HepG2 (cell line): ENCODE data around the gene GRID1. TPM values are rescaled to one million over a fixed set of nuclear protein-coding genes. Genes with fewer than 3 reads are reported as not detected.

Experiments used
- ATAC-seq: fragments of 200-7000 bp; cut with Tn5 transposase; 3 replicates; pipeline ENCODE4 v1.9.1; 2020; ENCODE audit warnings: mild to moderate bottlenecking, moderate library complexity
- BruUV-seq: library from RNA; stranded (reverse); fragments of 400-500 nt; replicated peaks from 2 replicates; lab custom pipeline; 2021; lab: Mats Ljungman, UMichigan
- CTCF ChIA-PET: fragments of 300-600 bp; formaldehyde crosslinking; extraction: SDS; loops from one replicate; lab custom pipeline; 2021; ENCODE audit warnings: low total read pairs, inconsistent platforms, low intra/inter-chr PET ratio; lab: Yijun Ruan, JAX
- POLR2A ChIA-PET: fragments of 350-600 bp; sonication (Branson Sonifier 250); formaldehyde crosslinking; loops from one replicate; lab custom pipeline; 2020; ENCODE audit warnings: antibody characterized with exemption, inconsistent platforms; lab: Yijun Ruan, JAX
- DNase-seq: peaks from one replicate; pipeline ENCODE4 v3.0.0-alpha.2; 2015; ENCODE audit warnings: low spot score
- FAIRE-seq: peaks from 3 replicates; lab custom pipeline; 2011; peaks lifted over from hg19 to GRCh38; lab: Jason Lieb, UNC
- H2AFZ ChIP-seq: one replicate; pipeline ENCODE4 v1.6.1; 2011; ENCODE audit warnings: low read length, inconsistent platforms
- H3K27ac ChIP-seq: fragments of 300-600 bp; 3 replicates; pipeline ENCODE4 v1.8.0; 2011; ENCODE audit warnings: mixed run types, mild to moderate bottlenecking, mixed read lengths, low read length, inconsistent platforms; ENCODE audit not compliant: insufficient read depth; ENCODE audit errors: extremely low read length
- H3K27me3 ChIP-seq, 2 experiments: fragments of 200-600 bp in 1 of 2; 2 replicates in 1 of 2; 3 replicates in 1 of 2; pipeline versions ENCODE4 v1.6.0 to v1.8.0; 2011; ENCODE audit warnings: low read length in 2 of 2, mild to moderate bottlenecking in 2 of 2, moderate library complexity in 2 of 2, inconsistent platforms in 1 of 2; ENCODE audit not compliant: insufficient read depth in 2 of 2, control insufficient read depth in 1 of 2
- H3K36me3 ChIP-seq, 2 experiments: fragments of 200-600 bp in 1 of 2; replicated peaks in 1 of 2; 2 replicates in 1 of 2; 3 replicates in 1 of 2; pipeline versions ENCODE4 v1.5.1 to v1.8.0; 2011; ENCODE audit warnings: low read length in 2 of 2, inconsistent platforms in 1 of 2; ENCODE audit not compliant: insufficient read depth in 2 of 2, control insufficient read depth in 1 of 2
- H3K4me1 ChIP-seq: 2 replicates; pipeline ENCODE4 v1.5.1; 2012; ENCODE audit warnings: low read length, inconsistent platforms; ENCODE audit not compliant: insufficient read depth
- H3K4me2 ChIP-seq: 2 replicates; pipeline ENCODE4 v1.6.0; 2011; ENCODE audit warnings: low read depth, low read length, inconsistent platforms
- H3K4me3 ChIP-seq, 3 experiments: fragments of 200-600 bp in 1 of 3; sonication (generic), shearing (Covaris generic) in 1 of 3; replicated peaks in 1 of 3; 2 replicates each; pipeline ENCODE4 v1.5.1; 2011 to 2016; ENCODE audit warnings: low read length in 3 of 3, inconsistent platforms in 2 of 3, low read depth in 2 of 3, mild to moderate bottlenecking in 2 of 3, control low read depth in 1 of 3, mixed read lengths in 1 of 3; ENCODE audit not compliant: insufficient read depth in 1 of 3
- H3K79me2 ChIP-seq: one replicate; pipeline ENCODE4 v1.6.1; 2011; ENCODE audit warnings: low read length, inconsistent platforms; ENCODE audit not compliant: insufficient read depth
- H3K9ac ChIP-seq: 2 replicates; pipeline ENCODE4 v1.6.0; 2011; ENCODE audit warnings: mild to moderate bottlenecking, low read depth, low read length, inconsistent platforms; ENCODE audit not compliant: insufficient read depth
- H3K9me3 ChIP-seq: 2 replicates; pipeline ENCODE4 v1.5.1; 2012; ENCODE audit warnings: mild to moderate bottlenecking, low read length
- H4K20me1 ChIP-seq: 2 replicates; pipeline ENCODE4 v1.6.0; 2011; ENCODE audit warnings: inconsistent platforms, mild to moderate bottlenecking, low read length, moderate library complexity; ENCODE audit not compliant: insufficient read depth
- AGO2 ChIP-seq: fragments of 200-400 bp; formaldehyde crosslinking; optimal IDR thresholded peaks from 2 replicates; pipeline ENCODE3; 2017; ENCODE audit warnings: mild to moderate bottlenecking, low read depth, low read length, moderate library complexity
- KLF12 ChIP-seq: sonication (generic); formaldehyde crosslinking; IDR thresholded peaks from 2 replicates; pipeline ENCODE4 v1.4.0; 2020; ENCODE audit warnings: missing genetic modification reagents, borderline replicate concordance
- MYNN ChIP-seq: sonication (generic); formaldehyde crosslinking; IDR thresholded peaks from 2 replicates; pipeline ENCODE4 v1.4.0; 2020; ENCODE audit warnings: mild to moderate bottlenecking, low read depth, missing genetic modification reagents
- NR2F1 ChIP-seq, 2 experiments: fragments of 450-650 bp in 1 of 2; formaldehyde crosslinking in 1 of 2; IDR thresholded peaks; 2 replicates each; pipeline versions ENCODE4 v1.5.0 to v1.6.1; 2016 to 2020; ENCODE audit warnings: mild to moderate bottlenecking in 1 of 2, missing compliant biosample characterization in 1 of 2, missing genetic modification reagents in 1 of 2, moderate library complexity in 1 of 2
- ZNF143 ChIP-seq: sonication (generic); formaldehyde crosslinking; IDR thresholded peaks from 2 replicates; pipeline ENCODE4 v1.4.0; 2020; ENCODE audit warnings: missing genetic modification reagents
- ZNF549 ChIP-seq: sonication (generic); formaldehyde crosslinking; IDR thresholded peaks from 2 replicates; pipeline ENCODE4 v1.5.0; 2020; ENCODE audit warnings: missing genetic modification reagents
- ZNF558 ChIP-seq: sonication (generic); formaldehyde crosslinking; IDR thresholded peaks from 2 replicates; pipeline ENCODE4 v1.9.0; 2022; ENCODE audit warnings: mild to moderate bottlenecking, missing genetic modification reagents, borderline replicate concordance
- WGBS: methylation state at CpG from one replicate; pipeline ENCODE4 v1.1.6; 2017; ENCODE audit warnings: low lambda C conversion rate; 5-methylcytosine and 5-hydroxymethylcytosine counted together
- in situ Hi-C: cut with HindIII; loops from 2 replicates; pipeline ENCODE4 v1.10.0; 2017; ENCODE audit warnings: low pct_unique_long_range_greater_than_20kb; ENCODE audit not compliant: extremely low pct_ligation_motif_present
- intact Hi-C: fragments of 100-400 bp; cut with micrococcal nuclease; formaldehyde crosslinking; loops from one replicate; pipeline ENCODE4 v1.10.0; 2022; ENCODE audit not compliant: unreplicated experiment
- polyA plus RNA-seq, 8 experiments: library from polyadenylated mRNA; depleted of rRNA in 3 of 8; stranded (reverse) in 7 of 8; unstranded in 1 of 8; fragments of >200 nt; fragmentation: Illumina TruSeq in 4 of 8; extraction: Trizol in 4 of 8; gene quantifications; 2 replicates each; pipeline versions ENCODE4 v1.2.1 to v1.2.3, GENCODE V29; 2011 to 2016; ENCODE audit warnings: low read depth in 4 of 8, missing spikeins in 1 of 8, mixed read lengths in 1 of 8; ENCODE audit not compliant: insufficient read depth in 1 of 8
- total RNA-seq, 5 experiments: library from RNA; depleted of rRNA; stranded (reverse); fragments of >200 nt; fragmentation: Illumina TruSeq; extraction: Trizol; gene quantifications; 2 replicates each; pipeline ENCODE4 v1.2.3, GENCODE V29; 2016; ENCODE audit warnings: low read depth in 1 of 5

GRID1 gene
- total and polyA plus RNA-seq, 2 of the 13 experiments (the other 11 are each of a cell fraction or from before 2014, with no cell fraction given): 0.05 TPM; not detected in 1

DNA sequence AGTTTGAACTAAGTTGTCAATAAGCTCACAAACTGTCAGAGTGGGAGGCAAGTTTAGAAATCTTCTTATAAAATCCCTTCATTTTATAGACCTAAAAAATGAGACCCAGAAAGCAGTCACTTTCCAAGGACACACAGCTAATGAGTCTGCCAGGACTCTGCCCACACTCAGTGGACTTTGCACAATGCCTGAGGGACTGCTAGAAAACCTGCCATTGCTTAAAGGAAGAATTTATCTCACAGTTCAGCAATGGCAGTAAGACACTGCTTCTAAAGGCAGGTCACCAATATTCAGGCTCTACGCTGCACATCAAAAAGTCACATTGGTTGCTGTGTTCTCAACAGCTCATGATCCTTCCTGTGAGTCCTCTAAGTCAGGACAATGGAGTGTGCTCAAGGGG, 698.1 kb downstream of the GRID1 start:
- H3K4me2 ChIP-seq: no peak overlapping the region
- no peak overlapping the region for H2AFZ ChIP-seq
- H3K9me3 ChIP-seq: no peaks in the 10 kb centered on the region
- H3K27me3 ChIP-seq: no peaks in the 10 kb centered on the region
- ChIA-PET POLR2A (no interaction called here), CTCF (no interaction called here)
- DNase-seq (no peak), FAIRE-seq (no peak), ATAC-seq (no peak)
- TF ChIP-seq ZNF549 (CRISPR knock-in tag): no peak
- no peak for TF ChIP-seq AGO2
- TF ChIP-seq KLF12 (CRISPR knock-in tag): no peak
- H4K20me1 ChIP-seq: no peaks in the 10 kb centered on the region
- no peaks in the 10 kb centered on the region for H3K4me1 ChIP-seq
- no peaks in the 10 kb centered on the region for H3K79me2 ChIP-seq
- intact Hi-C loops: no loop called here
- no TSS peak for BruUV-seq
- 11% methylated on average over 1 of the region's 1 CpG for WGBS
- no peaks in the 10 kb centered on the region for H3K36me3 ChIP-seq
- H3K4me3 ChIP-seq: no peak overlapping the region
- H3K9ac ChIP-seq: no peak overlapping the region
- H3K27ac ChIP-seq: no peak overlapping the region
- in situ Hi-C loops: no loop called here

DNA sequence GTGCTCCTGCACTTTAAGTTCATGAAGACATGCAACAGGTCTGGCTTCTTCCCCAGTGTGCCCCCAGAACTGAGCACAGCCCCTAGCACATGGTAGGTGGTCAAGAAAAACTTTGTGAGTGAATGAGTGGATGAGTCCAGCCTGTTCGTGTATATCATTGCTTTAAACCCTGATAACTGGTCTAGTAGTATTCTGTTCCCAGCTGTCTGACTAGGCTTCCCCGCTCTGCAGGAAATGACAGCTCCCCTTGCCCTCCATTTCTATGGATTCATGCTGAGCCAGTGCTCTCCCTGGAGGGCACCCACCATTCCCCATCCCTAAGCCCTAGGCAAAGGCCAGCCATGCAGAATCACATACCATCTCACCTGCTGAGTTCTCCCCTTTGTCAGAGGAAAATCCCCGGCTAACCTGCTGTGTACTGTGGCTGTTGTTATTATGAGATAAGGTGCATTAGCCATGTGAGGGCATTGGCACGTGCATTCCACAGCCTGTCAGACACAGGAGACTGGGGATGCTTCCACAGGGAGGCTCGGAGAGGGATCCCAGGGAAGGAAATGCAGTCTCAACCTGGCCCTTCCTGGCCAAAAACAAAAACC, 698.9 kb downstream of the GRID1 start:
- no peaks in the 10 kb centered on the region for H3K9me3 ChIP-seq
- ChIA-PET CTCF (no interaction called here), POLR2A (no interaction called here)
- no peaks in the 10 kb centered on the region for H4K20me1 ChIP-seq
- no TSS peak for BruUV-seq
- no peak overlapping the region for H3K9ac ChIP-seq
- H3K4me3 ChIP-seq: no peak overlapping the region
- intact Hi-C loops: no loop called here
- in situ Hi-C loops: no loop called here
- H3K36me3 ChIP-seq: no peaks in the 10 kb centered on the region
- TF ChIP-seq ZNF143 (CRISPR knock-in tag) (no peak), MYNN (CRISPR knock-in tag) (no peak), NR2F1 (CRISPR knock-in tag; IDR thresholded peaks at IDR 0.05) (no peak), ZNF558 (CRISPR knock-in tag) (no peak)
- ATAC-seq (no peak), DNase-seq (no peak), FAIRE-seq (no peak)
- H3K27me3 ChIP-seq: no peaks in the 10 kb centered on the region
- 0% methylated on average over 4 of the region's 5 CpGs for WGBS
- no peaks in the 10 kb centered on the region for H3K79me2 ChIP-seq
- H3K4me2 ChIP-seq: no peak overlapping the region
- H3K4me1 ChIP-seq: no peaks in the 10 kb centered on the region
- H2AFZ ChIP-seq: no peak overlapping the region
- no peak overlapping the region for H3K27ac ChIP-seq
